Prostate gland (tissue), 2 donors: Measurements from ENCODE around the gene LITAFD.

ENCODE experiments used
- CTCF ChIP-seq, 4 experiments: fragments of 200-600 bp in 2 of 4; fragments of 450-650 bp in 2 of 4; sonication (generic) in 2 of 4; IDR thresholded peaks; 1 replicate in 3 of 4; 2 replicates in 1 of 4; pipeline ENCODE4 v1.5.1; 2016 to 2019; ENCODE audit warnings: antibody characterized with exemption in 4 of 4, mild to moderate bottlenecking in 2 of 4, moderate library complexity in 2 of 4
- POLR2A ChIP-seq: fragments of 450-650 bp; IDR thresholded peaks from one replicate; pipeline ENCODE4 v1.6.1; 2016; ENCODE audit warnings: antibody characterized with exemption, mild to moderate bottlenecking
- POLR2AphosphoS5 ChIP-seq: sonication (generic); formaldehyde crosslinking; IDR thresholded peaks from one replicate; pipeline ENCODE4 v1.6.1; 2017; ENCODE audit warnings: antibody characterized with exemption

- TF ChIP-seq CTCF (IDR thresholded peaks at IDR 0.05) = no peak
- no peak for TF ChIP-seq POLR2A
- no peak for TF ChIP-seq POLR2AphosphoS5
Measured at GRCh38 chr16:8887431-8887765, 5.2 kb downstream of the LITAFD start.
